SKM-1 (cell line): ENCODE results near the gene COL13A1.

Source experiments
- DNase-seq: peaks from one replicate; lab custom pipeline; 2025; ENCODE audit not compliant: unreplicated experiment; lab: John Stamatoyannopoulos, UW

The COL13A1 gene

GRCh38 chr10:69939481-69939880 is 137.8 kb downstream of the COL13A1 start:
- DNase-seq = no peak

- DNase-seq = no peak
Measured at GRCh38 chr10:69941730-69942129, 140.0 kb downstream of the COL13A1 start.

GRCh38 chr10:69943292-69943820 is 141.7 kb downstream of the COL13A1 start:
- DNase-seq = no peak

- DNase-seq = no peak
Measured at GRCh38 chr10:69944761-69945160, 143.1 kb downstream of the COL13A1 start.

GRCh38 chr10:69948261-69948660 is 146.6 kb downstream of the COL13A1 start:
- DNase-seq = no peak

GRCh38 chr10:69949770-69950169 is 148.1 kb downstream of the COL13A1 start:
- no peak for DNase-seq

GRCh38 chr10:69951658-69952057 is 150.0 kb downstream of the COL13A1 start:
- no peak for DNase-seq

- no peak for DNase-seq
Measured at GRCh38 chr10:69952069-69952800, 150.5 kb downstream of the COL13A1 start.

- DNase-seq = no peak
Measured at GRCh38 chr10:69952821-69953221, 151.1 kb downstream of the COL13A1 start.

GRCh38 chr10:69953851-69954250 is 152.1 kb downstream of the COL13A1 start:
- DNase-seq = no peak

- DNase-seq = no peak
Measured at GRCh38 chr10:69955211-69955805, 153.6 kb downstream of the COL13A1 start.

- no peak for DNase-seq
Measured at GRCh38 chr10:69955897-69956740, 154.4 kb downstream of the COL13A1 start.

- no peak for DNase-seq
Measured at GRCh38 chr10:69956741-69957230, 155.1 kb downstream of the COL13A1 start.

- DNase-seq = no peak
Measured at GRCh38 chr10:69957241-69957885, 155.7 kb downstream of the COL13A1 start.

GRCh38 chr10:69957886-69958555 is 156.3 kb downstream of the COL13A1 start:
- peak; percentile 63 for DNase-seq

- no peak for DNase-seq
Measured at GRCh38 chr10:69958556-69958902, 156.8 kb downstream of the COL13A1 start.

- peak; percentile 90 for DNase-seq
Measured at GRCh38 chr10:69959911-69960310, 158.2 kb downstream of the COL13A1 start.

GRCh38 chr10:69960606-69960987 is 158.9 kb downstream of the COL13A1 start:
- DNase-seq = no peak

GRCh38 chr10:69960988-69961880 is 159.5 kb downstream of the COL13A1 start:
- peak; percentile 7 for DNase-seq
